NCI-H82 (cell line): Measurements from ENCODE around the gene UGT1A8.
"Not testable (repeated sequence)": the region's sequence is repeated elsewhere in the genome, so short reads cannot be mapped to it uniquely, and the experiment has no call there.

Experiments used
- DNase-seq: peaks from one replicate; lab custom pipeline; 2025; lab: John Stamatoyannopoulos, UW

The UGT1A8 gene

GRCh38 chr2:233686928-233687327 lies 69.5 kb downstream of the UGT1A8 start:
- no peak for DNase-seq

GRCh38 chr2:233688341-233688740 lies 70.9 kb downstream of the UGT1A8 start:
- no peak for DNase-seq

GRCh38 chr2:233689031-233689430 lies 71.6 kb downstream of the UGT1A8 start:
- DNase-seq: no peak

- no peak for DNase-seq
Measured at GRCh38 chr2:233689501-233689900, 72.1 kb downstream of the UGT1A8 start.

- no peak for DNase-seq
Measured at GRCh38 chr2:233690444-233690843, 73.0 kb downstream of the UGT1A8 start.

GRCh38 chr2:233691443-233692433 lies 74.3 kb downstream of the UGT1A8 start:
- no peak for DNase-seq

- no peak for DNase-seq
Measured at GRCh38 chr2:233692648-233693047, 75.2 kb downstream of the UGT1A8 start, which contains the start of gene UGT1A6. Gene UGT1A6 (plus strand): TSS chr2:233692890. CDS start chr2:233693005, 115 bp downstream.

- DNase-seq: no peak
Measured at GRCh38 chr2:233693963-233694362, 76.5 kb downstream of the UGT1A8 start.

GRCh38 chr2:233698740-233699139 lies 81.3 kb downstream of the UGT1A8 start:
- no peak for DNase-seq

GRCh38 chr2:233699424-233700027 lies 82.1 kb downstream of the UGT1A8 start:
- DNase-seq: no peak

GRCh38 chr2:233700028-233700635 lies 82.7 kb downstream of the UGT1A8 start:
- DNase-seq: no peak

GRCh38 chr2:233700842-233701241 lies 83.4 kb downstream of the UGT1A8 start:
- DNase-seq: not testable (repeated sequence)

- DNase-seq: no peak
Measured at GRCh38 chr2:233702238-233702637, 84.8 kb downstream of the UGT1A8 start.

GRCh38 chr2:233705911-233706506 lies 88.6 kb downstream of the UGT1A8 start:
- DNase-seq: no peak

- DNase-seq: no peak
Measured at GRCh38 chr2:233706720-233707119, 89.3 kb downstream of the UGT1A8 start.

- DNase-seq: no peak
Measured at GRCh38 chr2:233707940-233708644, 90.7 kb downstream of the UGT1A8 start.

- no peak for DNase-seq
Measured at GRCh38 chr2:233708942-233709341, 91.5 kb downstream of the UGT1A8 start.

GRCh38 chr2:233711312-233712008 lies 94.0 kb downstream of the UGT1A8 start:
- peak; percentile 93 for DNase-seq

GRCh38 chr2:233712611-233713261 lies 95.3 kb downstream of the UGT1A8 start, which contains the start of gene UGT1A5:
Gene UGT1A5 (plus strand): TSS chr2:233712907. CDS start chr2:233712992, 85 bp downstream.
- DNase-seq: no peak

- DNase-seq: no peak
Measured at GRCh38 chr2:233713262-233713615, 95.8 kb downstream of the UGT1A8 start.
